Measurements from ENCODE around the gene WDR73.
"Not testable (repeated sequence)": the region's sequence is repeated elsewhere in the genome, so short reads cannot be mapped to it uniquely, and the experiment has no call there.

WDR73 gene

GRCh38 chr15:84653910-84654688, at the start of gene WDR73:
Gene WDR73, minus strand, starts transcription at chr15:84654283. Its CDS starts 9 bp downstream, at chr15:84654274.
- H3K4me1 Mint-ChIP-seq (ENCODE audit: low read depth), result peaks cover 38% of the 10 kb centered on the region
- H3K27me3 Mint-ChIP-seq, result no peaks in the 10 kb centered on the region
- peaks cover 6% of the 10 kb centered on the region for H3K36me3 Mint-ChIP-seq
- H3K9me3 Mint-ChIP-seq (ENCODE audit: low read depth), result no peaks in the 10 kb centered on the region
- peak within 1 kb of the TSS; percentile 96 for H3K4me3 Mint-ChIP-seq
- H3K27ac Mint-ChIP-seq, result peak within 1 kb of the TSS; percentile 93

GRCh38 chr15:84703808-84704207, 49.7 kb upstream of the WDR73 start:
- H3K4me3 Mint-ChIP-seq, result no peak overlapping the region
- H3K9me3 Mint-ChIP-seq (ENCODE audit: low read depth), result no peaks in the 10 kb centered on the region
- peaks cover 64% of the 10 kb centered on the region for H3K4me1 Mint-ChIP-seq (ENCODE audit: low read depth)
- H3K36me3 Mint-ChIP-seq, result peaks cover 10% of the 10 kb centered on the region
- H3K27me3 Mint-ChIP-seq, result no peaks in the 10 kb centered on the region
- peak overlapping the region; percentile 72 for H3K27ac Mint-ChIP-seq

GRCh38 chr15:84702961-84703482, 48.9 kb upstream of the WDR73 start:
- Mint-ChIP-seq H3K36me3 (peaks cover 10% of the 10 kb centered on the region), H3K4me3 (peak overlapping the region; percentile 15), H3K4me1 (ENCODE audit: low read depth) (peaks cover 63% of the 10 kb centered on the region), H3K27me3 (no peaks in the 10 kb centered on the region), H3K9me3 (ENCODE audit: low read depth) (no peaks in the 10 kb centered on the region), H3K27ac (peak overlapping the region; percentile 72)

- H3K9me3 Mint-ChIP-seq (ENCODE audit: low read depth), result no peaks in the 10 kb centered on the region
- H3K36me3 Mint-ChIP-seq, result peaks cover 8% of the 10 kb centered on the region
- peak overlapping the region; percentile 1 for H3K4me3 Mint-ChIP-seq
- H3K4me1 Mint-ChIP-seq (ENCODE audit: low read depth), result peaks cover 64% of the 10 kb centered on the region
- peak overlapping the region; percentile 82 for H3K27ac Mint-ChIP-seq
- H3K27me3 Mint-ChIP-seq, result no peaks in the 10 kb centered on the region
Observed at GRCh38 chr15:84699538-84700191, 45.6 kb upstream of the WDR73 start.

GRCh38 chr15:84697236-84697990, 43.3 kb upstream of the WDR73 start:
- Mint-ChIP-seq H3K36me3 (peaks cover 2% of the 10 kb centered on the region), H3K27me3 (no peaks in the 10 kb centered on the region), H3K4me3 (no peak overlapping the region), H3K4me1 (ENCODE audit: low read depth) (peaks cover 52% of the 10 kb centered on the region), H3K27ac (peak overlapping the region; percentile 16), H3K9me3 (ENCODE audit: low read depth) (no peaks in the 10 kb centered on the region)

GRCh38 chr15:84696757-84697156, 42.7 kb upstream of the WDR73 start:
- H3K36me3 Mint-ChIP-seq, result peaks cover 2% of the 10 kb centered on the region
- H3K9me3 Mint-ChIP-seq (ENCODE audit: low read depth), result no peaks in the 10 kb centered on the region
- H3K4me3 Mint-ChIP-seq, result no peak overlapping the region
- peaks cover 57% of the 10 kb centered on the region for H3K4me1 Mint-ChIP-seq (ENCODE audit: low read depth)
- H3K27me3 Mint-ChIP-seq, result no peaks in the 10 kb centered on the region
- H3K27ac Mint-ChIP-seq, result no peak overlapping the region

GRCh38 chr15:84690342-84690741, 36.3 kb upstream of the WDR73 start:
- Mint-ChIP-seq H3K9me3 (ENCODE audit: low read depth) (no peaks in the 10 kb centered on the region), H3K27ac (no peak overlapping the region), H3K36me3 (peaks cover 10% of the 10 kb centered on the region), H3K4me1 (ENCODE audit: low read depth) (peaks cover 28% of the 10 kb centered on the region), H3K27me3 (no peaks in the 10 kb centered on the region), H3K4me3 (no peak overlapping the region)

- Mint-ChIP-seq H3K4me3 (no peak overlapping the region), H3K27me3 (no peaks in the 10 kb centered on the region), H3K9me3 (ENCODE audit: low read depth) (no peaks in the 10 kb centered on the region), H3K4me1 (ENCODE audit: low read depth) (peaks cover 28% of the 10 kb centered on the region), H3K36me3 (peaks cover 10% of the 10 kb centered on the region), H3K27ac (no peak overlapping the region)
Observed at GRCh38 chr15:84689858-84690257, 35.8 kb upstream of the WDR73 start.

GRCh38 chr15:84686446-84686845, 32.4 kb upstream of the WDR73 start:
- not testable (repeated sequence) for H3K4me3 Mint-ChIP-seq; H3K27me3 Mint-ChIP-seq; H3K27ac Mint-ChIP-seq; H3K9me3 Mint-ChIP-seq (ENCODE audit: low read depth)
- Mint-ChIP-seq H3K4me1 (ENCODE audit: low read depth) (peaks cover 18% of the 10 kb centered on the region), H3K36me3 (peaks cover 16% of the 10 kb centered on the region)

- H3K27ac Mint-ChIP-seq, result no peak overlapping the region
- H3K36me3 Mint-ChIP-seq, result peaks cover 13% of the 10 kb centered on the region
- H3K4me3 Mint-ChIP-seq, result no peak overlapping the region
- no peaks in the 10 kb centered on the region for H3K27me3 Mint-ChIP-seq
- H3K4me1 Mint-ChIP-seq (ENCODE audit: low read depth), result peaks cover 16% of the 10 kb centered on the region
- no peaks in the 10 kb centered on the region for H3K9me3 Mint-ChIP-seq (ENCODE audit: low read depth)
Observed at GRCh38 chr15:84685304-84685703, 31.2 kb upstream of the WDR73 start.

GRCh38 chr15:84684092-84684491, 30.0 kb upstream of the WDR73 start:
- H3K27ac Mint-ChIP-seq, result no peak overlapping the region
- no peaks in the 10 kb centered on the region for H3K9me3 Mint-ChIP-seq (ENCODE audit: low read depth)
- peaks cover 11% of the 10 kb centered on the region for H3K36me3 Mint-ChIP-seq
- H3K4me1 Mint-ChIP-seq (ENCODE audit: low read depth), result peaks cover 15% of the 10 kb centered on the region
- no peak overlapping the region for H3K4me3 Mint-ChIP-seq
- no peaks in the 10 kb centered on the region for H3K27me3 Mint-ChIP-seq

GRCh38 chr15:84681831-84682230, 27.7 kb upstream of the WDR73 start:
- Mint-ChIP-seq H3K27ac (peak overlapping the region; percentile 64), H3K27me3 (no peaks in the 10 kb centered on the region), H3K36me3 (peaks cover 8% of the 10 kb centered on the region), H3K4me1 (ENCODE audit: low read depth) (peaks cover 10% of the 10 kb centered on the region), H3K4me3 (no peak overlapping the region), H3K9me3 (ENCODE audit: low read depth) (no peaks in the 10 kb centered on the region)

GRCh38 chr15:84671211-84671610, 17.1 kb upstream of the WDR73 start:
- Mint-ChIP-seq H3K4me3 (no peak overlapping the region), H3K36me3 (peaks cover 3% of the 10 kb centered on the region), H3K27ac (peak overlapping the region; percentile 51), H3K27me3 (no peaks in the 10 kb centered on the region), H3K9me3 (ENCODE audit: low read depth) (no peaks in the 10 kb centered on the region), H3K4me1 (ENCODE audit: low read depth) (peaks cover 17% of the 10 kb centered on the region)

GRCh38 chr15:84669726-84670125, 15.6 kb upstream of the WDR73 start:
- peak overlapping the region; percentile 85 for H3K27ac Mint-ChIP-seq
- H3K36me3 Mint-ChIP-seq, result peaks cover 3% of the 10 kb centered on the region
- peak overlapping the region; percentile 6 for H3K4me3 Mint-ChIP-seq

More at GRCh38 chr15:84669726-84670125, 15.6 kb upstream of the WDR73 start:
- peaks cover 16% of the 10 kb centered on the region for H3K4me1 Mint-ChIP-seq (ENCODE audit: low read depth)
- H3K9me3 Mint-ChIP-seq (ENCODE audit: low read depth), result no peaks in the 10 kb centered on the region
- H3K27me3 Mint-ChIP-seq, result no peaks in the 10 kb centered on the region
